Loucy (cell line): Measurements from ENCODE around the gene MAP4K3.

Source experiments
- H2AFZ ChIP-seq: fragments of 200-600 bp; sonication (generic); 2 replicates; pipeline ENCODE4 v1.6.0; 2016; ENCODE audit warnings: antibody characterized with exemption, mild to moderate bottlenecking, low read length, moderate library complexity
- H3F3A ChIP-seq: fragments of 200-600 bp; 2 replicates; pipeline ENCODE4 v1.6.0; 2016; ENCODE audit warnings: antibody characterized with exemption, low read depth, mild to moderate bottlenecking
- H3K27me3 ChIP-seq: fragments of 200-600 bp; sonication (generic); 2 replicates; pipeline ENCODE4 v1.6.1; 2014; ENCODE audit warnings: low read length, mild to moderate bottlenecking; ENCODE audit not compliant: insufficient read depth, poor library complexity, severe bottlenecking
- H3K36me3 ChIP-seq: fragments of 200-600 bp; sonication (generic); 2 replicates; pipeline ENCODE4 v1.6.1; 2016; ENCODE audit warnings: low read length; ENCODE audit not compliant: insufficient read depth
- H3K4me1 ChIP-seq: fragments of 200-600 bp; sonication (generic); 2 replicates; pipeline ENCODE4 v1.5.1; 2014; ENCODE audit warnings: low read length, mild to moderate bottlenecking; ENCODE audit not compliant: insufficient read depth, poor library complexity, severe bottlenecking
- H3K4me2 ChIP-seq: fragments of 200-600 bp; sonication (generic); 2 replicates; pipeline ENCODE4 v1.6.0; 2014; ENCODE audit warnings: antibody characterized with exemption, low read length, low read depth, mild to moderate bottlenecking; ENCODE audit not compliant: poor library complexity, severe bottlenecking
- H3K4me3 ChIP-seq: fragments of 200-600 bp; sonication (generic); 2 replicates; pipeline ENCODE4 v1.5.1; 2014; ENCODE audit warnings: low read length, mild to moderate bottlenecking, mixed read lengths; ENCODE audit not compliant: poor library complexity, severe bottlenecking
- H3K79me2 ChIP-seq: fragments of 200-600 bp; sonication (generic); 2 replicates; pipeline ENCODE4 v1.6.1; 2014; ENCODE audit warnings: low read length; ENCODE audit not compliant: insufficient read depth
- H3K9ac ChIP-seq: fragments of 200-600 bp; sonication (generic); 2 replicates; pipeline ENCODE4 v1.6.0; 2014; ENCODE audit warnings: mild to moderate bottlenecking, low read depth, low read length, moderate library complexity; ENCODE audit not compliant: poor library complexity, severe bottlenecking
- H3K9me2 ChIP-seq: fragments of 200-600 bp; sonication (generic); replicated peaks from 2 replicates; pipeline ENCODE4 v1.6.1; 2016; ENCODE audit warnings: low read depth, low read length, mixed read lengths
- H3K9me3 ChIP-seq: fragments of 200-600 bp; sonication (generic); 2 replicates; pipeline ENCODE4 v1.6.1; 2014; ENCODE audit warnings: mild to moderate bottlenecking, antibody characterized with exemption, low read length, low read depth; ENCODE audit not compliant: insufficient read depth
- H4K20me1 ChIP-seq: fragments of 200-600 bp; sonication (generic); 2 replicates; pipeline ENCODE4 v1.6.0; 2014; ENCODE audit warnings: antibody characterized with exemption, low read length, mild to moderate bottlenecking; ENCODE audit not compliant: insufficient read depth, poor library complexity, severe bottlenecking
- CTCF ChIP-seq: fragments of 200-600 bp; sonication (generic); conservative IDR thresholded peaks from 2 replicates; pipeline ENCODE4 v1.5.1; 2014; ENCODE audit warnings: mild to moderate bottlenecking, antibody characterized with exemption, low read length
- EZH2phosphoT487 ChIP-seq: fragments of 200-600 bp; IDR thresholded peaks from 2 replicates; pipeline ENCODE4 v1.6.1; 2018; ENCODE audit warnings: antibody characterized with exemption, mild to moderate bottlenecking, moderate library complexity, borderline replicate concordance

Gene MAP4K3

GRCh38 chr2:39202639-39203369, 234.3 kb downstream of the MAP4K3 start:
- no peak overlapping the region for H2AFZ ChIP-seq
- no peak overlapping the region for H3K4me3 ChIP-seq
- H3K4me1 ChIP-seq, result no peaks in the 10 kb centered on the region
- H4K20me1 ChIP-seq, result no peaks in the 10 kb centered on the region
- H3K9me3 ChIP-seq, result 0 out of 2 replicates have a peak, but pooled peaks cover 3% of the 10 kb centered on the region
- no peaks in the 10 kb centered on the region for H3F3A ChIP-seq
- H3K79me2 ChIP-seq, result no peaks in the 10 kb centered on the region
- H3K9ac ChIP-seq, result no peak overlapping the region
- H3K9me2 ChIP-seq, result no peaks in the 10 kb centered on the region
- TF ChIP-seq EZH2phosphoT487 (no peak), CTCF (no peak)
- H3K27me3 ChIP-seq, result no peaks in the 10 kb centered on the region
- no peak overlapping the region for H3K4me2 ChIP-seq
- no peaks in the 10 kb centered on the region for H3K36me3 ChIP-seq
